Stimulated activated CD4-positive, alpha-beta T cell treated with anti-CD3 and anti-CD28 coated beads, Interleukin-4, amount 100 ng/mL, for 48 hours (primary cell): ENCODE results near the gene PRKG1.

Source experiments
- DNase-seq, 2 donors: peaks; one replicate each; pipeline ENCODE4 v3.0.0-alpha.2; 2020; ENCODE audit warnings: low read depth in 2 of 2

The PRKG1 gene

DNA sequence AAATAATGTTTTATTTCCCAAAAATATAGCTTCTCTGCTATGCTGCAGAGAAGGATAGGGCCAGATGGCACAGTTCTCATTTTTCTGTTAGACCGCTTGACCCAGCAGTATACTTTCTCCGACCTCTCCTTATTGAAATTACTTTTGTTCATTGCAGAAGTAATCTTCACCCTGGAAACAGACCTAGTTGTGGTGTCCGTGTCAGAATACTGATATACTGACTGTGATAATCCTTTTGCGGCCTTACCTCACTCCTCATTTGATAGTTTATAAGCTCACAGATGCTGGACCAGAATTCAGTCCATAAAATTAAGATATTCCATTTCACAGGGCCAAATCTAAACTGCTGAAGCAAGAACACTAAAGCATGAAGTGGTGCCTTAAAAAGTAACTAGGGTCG lies 979.2 kb downstream of the PRKG1 start:
- DNase-seq = no peak

- no peak for DNase-seq
These were observed 982.0 kb downstream of the PRKG1 start for GRCh38 chr10:52056291-52056690.

DNA sequence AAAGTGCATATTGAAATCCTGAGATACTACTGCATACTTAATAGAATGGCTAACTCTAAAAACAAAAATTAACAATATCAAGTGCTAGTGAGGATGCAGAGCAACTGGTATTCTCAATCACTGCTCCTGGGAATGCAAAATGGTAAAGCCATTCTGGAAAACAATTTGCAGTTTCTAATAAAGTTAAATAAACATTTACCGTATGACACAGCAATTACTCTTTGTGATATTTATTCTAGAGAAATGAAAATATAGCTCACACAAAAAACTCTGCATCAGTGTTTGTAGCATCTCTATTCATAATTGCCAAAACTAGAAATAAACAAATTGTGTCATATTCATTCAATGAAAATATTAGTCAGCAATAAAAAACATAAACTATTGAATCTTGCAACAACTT lies 984.8 kb downstream of the PRKG1 start:
- no peak for DNase-seq

DNA sequence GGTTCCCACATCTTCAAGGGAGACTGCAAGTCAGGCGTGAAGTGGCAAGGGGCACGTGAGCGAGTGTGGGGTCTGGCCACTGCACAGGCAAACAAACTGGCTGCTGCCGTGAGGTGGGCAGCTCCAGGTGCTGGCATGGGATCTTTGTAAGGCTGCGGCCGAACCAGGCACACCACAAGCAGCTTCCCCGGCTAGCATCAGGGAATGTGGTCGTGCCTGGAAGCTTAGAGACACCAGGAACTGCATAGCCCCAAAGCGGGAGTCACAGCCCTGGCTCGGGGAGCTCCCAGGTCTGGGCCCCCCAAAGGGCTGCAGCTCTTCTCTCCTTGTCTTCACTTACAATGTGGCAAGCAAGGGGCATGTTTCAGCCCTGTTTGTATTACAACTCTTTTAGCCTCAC lies 988.9 kb downstream of the PRKG1 start:
- no peak for DNase-seq

GRCh38 chr10:52064084-52064845 lies 990.0 kb downstream of the PRKG1 start:
- DNase-seq = no peak

DNA sequence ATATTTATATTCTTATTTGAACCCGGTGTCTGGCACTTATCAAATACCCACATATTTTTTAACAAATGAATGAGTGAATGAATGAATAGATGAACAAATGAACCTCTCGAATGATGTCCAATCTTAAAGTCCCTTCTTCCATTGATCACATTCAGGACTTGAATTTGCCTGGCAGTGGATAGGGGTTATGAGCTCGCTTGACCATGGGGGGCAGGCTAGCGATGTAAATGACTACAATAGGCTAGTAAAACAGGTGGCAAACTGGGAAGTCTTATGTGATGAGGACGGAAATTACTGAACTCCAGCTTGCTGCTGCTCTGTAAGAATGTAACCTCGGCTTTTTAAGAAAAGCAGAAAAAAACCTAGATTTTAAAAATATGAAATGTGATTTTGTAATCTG lies 992.1 kb downstream of the PRKG1 start:
- no peak for DNase-seq

DNA sequence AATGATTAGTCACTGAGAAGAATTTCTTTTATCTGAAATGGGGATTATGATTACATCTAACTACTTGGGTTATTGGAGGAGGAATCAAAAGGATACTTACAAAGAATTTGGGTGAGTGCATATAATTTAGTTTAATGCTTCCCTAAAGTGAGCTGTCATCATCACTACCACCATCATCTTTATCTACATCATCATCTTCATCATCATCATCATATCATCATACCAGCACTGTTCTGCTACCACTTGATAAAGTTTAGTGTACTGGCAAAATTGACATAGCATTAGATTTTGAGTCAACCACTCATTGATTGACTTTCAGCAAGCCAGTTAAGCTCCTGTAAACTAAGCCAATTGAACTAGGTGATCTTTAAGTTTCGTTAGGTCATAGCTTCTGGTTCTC lies 994.2 kb downstream of the PRKG1 start:
- no peak for DNase-seq

- DNase-seq = no peak
These were observed 997.5 kb downstream of the PRKG1 start for GRCh38 chr10:52071814-52072213.

GRCh38 chr10:52074505-52075026 lies 1000.3 kb downstream of the PRKG1 start:
- DNase-seq = no peak

DNA sequence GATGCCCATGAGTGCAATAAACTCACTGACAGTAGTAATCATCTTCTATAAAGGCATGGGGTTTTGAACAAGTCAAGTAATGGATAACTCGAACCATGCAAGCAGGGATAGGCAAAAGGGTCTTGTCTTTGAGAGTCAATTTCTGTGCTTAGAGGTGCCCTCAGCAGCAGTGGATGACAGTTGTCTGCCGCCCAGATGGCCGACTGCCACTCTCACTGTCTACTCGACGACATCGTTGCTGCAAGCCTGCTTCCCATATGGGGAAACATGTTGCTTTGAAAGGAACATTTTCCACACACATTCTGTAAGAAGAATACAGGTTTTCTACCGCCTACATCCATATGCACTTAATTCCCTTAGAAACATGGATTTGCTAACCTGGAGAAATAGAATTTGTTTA lies 1003.5 kb downstream of the PRKG1 start:
- DNase-seq = no peak

DNA sequence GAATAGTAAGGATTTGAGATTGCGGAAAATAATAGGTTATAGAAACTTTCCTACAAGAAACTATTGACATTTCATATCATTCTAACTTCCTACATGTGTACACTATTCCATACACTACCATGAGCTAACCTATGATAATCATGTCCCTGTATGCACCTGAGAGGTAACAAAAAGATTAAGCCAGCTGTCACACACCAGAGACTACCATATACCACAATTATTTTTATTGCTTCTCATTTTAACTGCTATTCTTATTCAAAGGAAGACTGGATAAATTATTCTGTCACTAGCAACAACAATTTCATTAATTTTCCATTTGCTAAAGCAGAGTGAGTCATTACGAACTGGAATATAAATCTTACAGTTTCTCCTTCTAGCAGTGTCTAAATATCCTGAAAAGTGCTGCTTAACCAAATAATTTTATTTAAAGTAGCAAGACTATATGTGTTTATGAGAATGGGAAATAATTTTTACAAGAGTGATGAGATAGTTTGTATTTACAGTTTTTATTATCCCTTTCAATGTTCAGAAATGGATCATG lies 1004.2 kb downstream of the PRKG1 start:
- no peak for DNase-seq

GRCh38 chr10:52082307-52082706 lies 1008.0 kb downstream of the PRKG1 start:
- DNase-seq = no peak

GRCh38 chr10:52083422-52083821 lies 1009.1 kb downstream of the PRKG1 start:
- DNase-seq = no peak

- no peak for DNase-seq
These were observed 1018.1 kb downstream of the PRKG1 start for GRCh38 chr10:52092390-52092789.

GRCh38 chr10:52098130-52098529 lies 1023.8 kb downstream of the PRKG1 start:
- no peak for DNase-seq

- no peak for DNase-seq
These were observed 1024.8 kb downstream of the PRKG1 start for GRCh38 chr10:52099026-52099600.

DNA sequence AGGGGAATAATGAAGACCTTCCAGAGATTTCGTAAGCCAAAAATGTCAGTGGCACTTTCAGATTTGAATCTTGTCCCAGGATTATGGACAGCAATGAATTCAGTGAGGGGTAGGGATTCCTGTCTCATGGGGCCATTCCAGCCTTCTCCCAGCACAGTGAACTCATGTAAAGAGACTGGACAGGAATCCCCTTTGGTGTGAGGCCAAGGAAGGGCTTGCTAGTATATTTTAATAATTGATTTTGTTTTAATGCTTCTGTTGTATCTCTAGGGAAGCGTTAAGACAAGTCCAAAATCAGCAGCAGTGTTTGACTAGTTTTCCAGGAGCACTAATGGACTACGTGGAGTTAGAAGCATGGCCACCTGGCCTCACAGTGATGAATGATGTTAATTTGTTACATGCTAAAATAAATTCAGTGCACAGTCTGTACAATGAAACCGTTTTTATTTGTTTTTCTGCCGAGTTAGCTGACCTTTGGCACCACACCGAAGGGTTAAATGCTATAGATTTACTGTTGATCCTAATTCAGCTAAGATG lies 1025.8 kb downstream of the PRKG1 start:
- DNase-seq = no peak

- DNase-seq = no peak
These were observed 1031.0 kb downstream of the PRKG1 start for GRCh38 chr10:52105301-52105700.

DNA sequence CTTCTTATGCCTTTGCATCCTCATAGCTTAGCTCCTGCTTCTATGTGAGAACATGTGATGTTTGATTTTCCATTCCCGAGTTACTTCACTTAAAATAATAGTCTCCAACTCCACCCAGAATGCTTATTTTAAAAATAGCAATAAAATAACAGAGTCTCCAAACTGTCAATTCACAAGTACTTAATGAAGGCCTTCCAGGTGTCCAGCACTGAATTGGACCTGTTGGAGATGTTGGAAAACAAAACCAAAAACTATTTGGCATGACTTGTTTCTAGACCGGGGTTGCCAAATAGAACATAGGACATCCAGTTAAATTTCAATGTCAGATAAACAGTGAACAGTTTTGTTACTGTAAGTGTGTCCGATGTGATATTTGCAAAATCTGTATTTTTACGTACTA lies 1031.7 kb downstream of the PRKG1 start:
- DNase-seq = no peak

- DNase-seq = no peak
These were observed 1032.6 kb downstream of the PRKG1 start for GRCh38 chr10:52106899-52107298.

- DNase-seq = no peak
These were observed 1033.9 kb downstream of the PRKG1 start for GRCh38 chr10:52108236-52108635.

GRCh38 chr10:52110576-52110975 lies 1036.3 kb downstream of the PRKG1 start:
- no peak for DNase-seq
